SH-SY5Y (cell line): ENCODE results near the gene ASB1.

ENCODE experiments used
- GATA2 ChIP-seq: IDR thresholded peaks from 2 replicates; pipeline ENCODE4 v1.6.1; 2011; ENCODE audit warnings: mild to moderate bottlenecking, low read depth, low read length
- GATA3 ChIP-seq: IDR thresholded peaks from 2 replicates; pipeline ENCODE4 v1.6.1; 2011; ENCODE audit warnings: low read depth, mild to moderate bottlenecking, low read length, moderate library complexity

The ASB1 gene

GRCh38 chr2:238457927-238458324, 31.2 kb downstream of the ASB1 start:
- no peak for TF ChIP-seq GATA3
- TF ChIP-seq GATA2, result no peak

GRCh38 chr2:238458651-238459050, 31.9 kb downstream of the ASB1 start:
- TF ChIP-seq GATA3, result no peak
- TF ChIP-seq GATA2, result no peak

- no peak for TF ChIP-seq GATA3
- TF ChIP-seq GATA2, result no peak
Measured at GRCh38 chr2:238459081-238459629, 32.4 kb downstream of the ASB1 start.

GRCh38 chr2:238461051-238461450, 34.3 kb downstream of the ASB1 start:
- TF ChIP-seq GATA3 (no peak), GATA2 (no peak)

- TF ChIP-seq GATA2 (no peak), GATA3 (no peak)
Measured at GRCh38 chr2:238461491-238461890, 34.8 kb downstream of the ASB1 start.

GRCh38 chr2:238461916-238462315, 35.2 kb downstream of the ASB1 start:
- no peak for TF ChIP-seq GATA2
- no peak for TF ChIP-seq GATA3

- TF ChIP-seq GATA2 (no peak), GATA3 (no peak)
Measured at GRCh38 chr2:238462782-238463396, 36.2 kb downstream of the ASB1 start.

- TF ChIP-seq GATA2 (no peak), GATA3 (no peak)
Measured at GRCh38 chr2:238464389-238464788, 37.7 kb downstream of the ASB1 start.

- TF ChIP-seq GATA2 (no peak), GATA3 (no peak)
Measured at GRCh38 chr2:238465487-238466242, 38.9 kb downstream of the ASB1 start.

GRCh38 chr2:238466243-238466756, 39.6 kb downstream of the ASB1 start:
- TF ChIP-seq GATA3 (no peak), GATA2 (no peak)

GRCh38 chr2:238467062-238467461, 40.3 kb downstream of the ASB1 start:
- TF ChIP-seq GATA3, result no peak
- no peak for TF ChIP-seq GATA2

GRCh38 chr2:238467792-238468191, 41.1 kb downstream of the ASB1 start:
- TF ChIP-seq GATA2, result no peak
- TF ChIP-seq GATA3, result no peak

- TF ChIP-seq GATA3 (no peak), GATA2 (no peak)
Measured at GRCh38 chr2:238469155-238469554, 42.4 kb downstream of the ASB1 start.

- TF ChIP-seq GATA2 (no peak), GATA3 (no peak)
Measured at GRCh38 chr2:238473014-238473413, 46.3 kb downstream of the ASB1 start.

GRCh38 chr2:238473523-238473922, 46.8 kb downstream of the ASB1 start:
- TF ChIP-seq GATA3 (no peak), GATA2 (no peak)
